ENCODE results near the gene GREB1. TPM values are rescaled to one million over a fixed set of nuclear protein-coding genes. Genes with fewer than 3 reads are reported as not detected.

Gene GREB1
- total RNA-seq, 1 experiment from 2014 or later, result 16.5 TPM

DNA sequence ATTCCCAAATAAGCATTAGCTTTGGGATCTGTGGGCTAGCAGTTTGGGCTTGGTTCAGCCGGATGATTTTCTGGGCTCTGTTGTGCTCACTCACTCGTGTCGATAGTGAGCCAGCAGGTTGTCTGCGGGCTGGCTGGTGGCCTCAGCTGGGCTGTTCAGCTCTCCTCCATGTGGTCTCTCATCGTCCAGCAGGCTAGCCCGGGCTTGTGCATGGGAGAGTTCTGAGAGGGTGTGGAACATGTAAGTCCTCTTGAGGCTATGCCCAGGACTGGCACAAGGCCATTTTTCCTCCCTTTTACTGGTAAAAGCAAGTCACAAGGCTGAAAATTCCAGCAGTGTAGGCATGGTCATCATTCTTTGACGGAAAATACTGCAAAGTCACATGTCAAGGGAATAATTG, 97.6 kb downstream of the GREB1 start:
- no peak overlapping the region for H3K56ac ChIP-seq (ENCODE audit: insufficient read length, low read depth, low read length)
- no peak overlapping the region for H4K91ac ChIP-seq (ENCODE audit: insufficient read length, low read depth, low read length)
- H2AK5ac ChIP-seq (ENCODE audit: insufficient read length, low read length), result no peak overlapping the region
- no peak overlapping the region for H2BK15ac ChIP-seq (ENCODE audit: low read depth, low read length)
- no peak overlapping the region for H3K23ac ChIP-seq (ENCODE audit: insufficient read length, low read depth, low read length)
- H2BK12ac ChIP-seq (ENCODE audit: insufficient read length, low read depth, low read length), result no peak overlapping the region
- no peak overlapping the region for H3K4ac ChIP-seq (ENCODE audit: low read depth, low read length)
- no peaks in the 10 kb centered on the region for H3K79me2 ChIP-seq (ENCODE audit: insufficient read depth, low read length)
- no peak for DNase-seq
- H3K4me1 ChIP-seq (ENCODE audit: insufficient read depth, low read length), result no peaks in the 10 kb centered on the region
- TF ChIP-seq, protein P1, sequence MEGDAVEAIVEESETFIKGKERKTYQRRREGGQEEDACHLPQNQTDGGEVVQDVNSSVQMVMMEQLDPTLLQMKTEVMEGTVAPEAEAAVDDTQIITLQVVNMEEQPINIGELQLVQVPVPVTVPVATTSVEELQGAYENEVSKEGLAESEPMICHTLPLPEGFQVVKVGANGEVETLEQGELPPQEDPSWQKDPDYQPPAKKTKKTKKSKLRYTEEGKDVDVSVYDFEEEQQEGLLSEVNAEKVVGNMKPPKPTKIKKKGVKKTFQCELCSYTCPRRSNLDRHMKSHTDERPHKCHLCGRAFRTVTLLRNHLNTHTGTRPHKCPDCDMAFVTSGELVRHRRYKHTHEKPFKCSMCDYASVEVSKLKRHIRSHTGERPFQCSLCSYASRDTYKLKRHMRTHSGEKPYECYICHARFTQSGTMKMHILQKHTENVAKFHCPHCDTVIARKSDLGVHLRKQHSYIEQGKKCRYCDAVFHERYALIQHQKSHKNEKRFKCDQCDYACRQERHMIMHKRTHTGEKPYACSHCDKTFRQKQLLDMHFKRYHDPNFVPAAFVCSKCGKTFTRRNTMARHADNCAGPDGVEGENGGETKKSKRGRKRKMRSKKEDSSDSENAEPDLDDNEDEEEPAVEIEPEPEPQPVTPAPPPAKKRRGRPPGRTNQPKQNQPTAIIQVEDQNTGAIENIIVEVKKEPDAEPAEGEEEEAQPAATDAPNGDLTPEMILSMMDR (conservative IDR thresholded peaks at IDR 0.05), result no peak
- no peaks in the 10 kb centered on the region for H3K27me3 ChIP-seq (ENCODE audit: insufficient read depth, low read length)
- no peak overlapping the region for H3K14ac ChIP-seq (ENCODE audit: insufficient read depth, low read length)
- H3K4me3 Mint-ChIP-seq, result no peak overlapping the region
- H4K5ac ChIP-seq (ENCODE audit: insufficient read length, low read depth, low read length), result no peak overlapping the region
- no peak overlapping the region for H3K27ac ChIP-seq (ENCODE audit: insufficient read length, low read depth, low read length)
- H4K8ac ChIP-seq (replicated peaks; ENCODE audit: insufficient read length, low read depth, low read length), result no peak overlapping the region
- peaks cover 0 to 3% of the 10 kb centered on the region in 2 experiments; a peak in 1 of 4 replicates for H3K4me1 Mint-ChIP-seq
- no CpG with 5 or more reads among the region's 7 CpGs for WGBS (ENCODE audit: extremely low coverage, insufficient read length, low lambda C conversion rate)
- no peak overlapping the region for H3K9ac ChIP-seq (ENCODE audit: extremely low read depth, insufficient read length, low read length)
- H3K36me3 Mint-ChIP-seq (ENCODE audit: insufficient read depth in 1 of 3, low read depth in 3 of 3), result peaks cover 34 to 45% (median 42%) of the 10 kb centered on the region in 3 experiments
- H3K4me2 ChIP-seq (ENCODE audit: insufficient read depth, insufficient read length, low read length), result no peak overlapping the region
- no peaks in the 10 kb centered on the region for H3K23me2 ChIP-seq (ENCODE audit: insufficient read length, low read depth, low read length, poor library complexity, severe bottlenecking)
- H3K79me1 ChIP-seq (ENCODE audit: insufficient read depth, low read depth, low read length, poor library complexity, severe bottlenecking), result no peaks in the 10 kb centered on the region
- no peaks in the 10 kb centered on the region; the same call in 1 of the 2 replicates for H3K27me3 Mint-ChIP-seq (ENCODE audit: low read depth)
- peaks cover 0 to 4% of the 10 kb centered on the region in 2 experiments; a peak in 1 of 5 replicates for H3K9me3 Mint-ChIP-seq
- H3T11ph ChIP-seq (ENCODE audit: low read length), result no peak overlapping the region
- no peaks in the 10 kb centered on the region for H4K20me1 ChIP-seq (ENCODE audit: control insufficient read depth, insufficient read depth, insufficient read length)
- no peak overlapping the region for H2BK5ac ChIP-seq (ENCODE audit: insufficient read length, low read length)
- H3K18ac ChIP-seq (ENCODE audit: insufficient read length, low read depth, low read length), result no peak overlapping the region
- peak overlapping the region in 1 of 3 experiments; percentile 79; a peak in 1 of 7 replicates for H3K27ac Mint-ChIP-seq
- no peak overlapping the region for H2BK20ac ChIP-seq (ENCODE audit: low read depth, low read length, poor library complexity, severe bottlenecking)
- no peak overlapping the region for H2AFZ ChIP-seq (ENCODE audit: low read length)
- H3K9me3 ChIP-seq (ENCODE audit: control insufficient read depth, low read depth, low read length), result no peaks in the 10 kb centered on the region
- no peak overlapping the region for H2BK120ac ChIP-seq (ENCODE audit: low read depth, low read length, poor library complexity, severe bottlenecking)
